Measurements from ENCODE around the gene MEIS1.

MEIS1 gene

DNA sequence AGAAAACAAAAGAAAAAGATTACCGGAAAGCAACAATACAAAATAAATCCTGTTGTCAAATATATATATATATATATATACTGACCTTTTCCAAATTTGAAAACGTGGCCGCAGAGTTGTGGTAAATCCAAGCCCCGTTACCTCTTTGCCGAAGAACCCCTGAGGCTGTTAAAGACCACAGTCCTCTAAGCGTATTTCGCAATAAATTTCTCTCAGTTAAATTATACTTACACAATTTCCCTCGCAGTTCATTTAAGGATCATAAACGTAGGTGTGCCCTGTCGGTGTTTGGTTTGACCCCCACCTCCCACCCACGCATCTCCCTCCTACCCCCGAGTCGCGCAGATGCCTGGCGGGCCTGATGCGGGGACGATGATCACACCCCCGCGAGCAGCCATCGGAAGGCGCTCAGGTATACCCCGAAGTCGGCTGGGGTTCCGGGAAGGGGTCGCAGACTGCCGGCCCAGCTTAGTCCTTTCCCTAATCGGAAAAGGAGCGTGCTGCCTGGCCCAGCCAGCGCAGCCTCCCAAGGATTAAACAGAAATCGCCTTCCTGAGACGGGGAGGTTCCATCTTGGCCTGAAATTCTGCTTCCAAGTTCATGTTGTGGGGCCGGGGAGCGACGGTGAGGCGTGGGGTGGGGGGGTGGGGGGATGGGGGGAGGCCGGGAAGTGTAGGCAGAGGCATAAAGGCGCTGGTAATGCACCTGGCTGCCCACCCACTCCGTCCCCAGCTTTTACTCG, 2.9 kb upstream of the MEIS1 start:
- DNase-seq (ENCODE audit: low spot score): no peak

- peak; percentile 90 for DNase-seq (ENCODE audit: low spot score)
Measured at GRCh38 chr2:66432801-66433694, 1.9 kb upstream of the MEIS1 start.

DNA sequence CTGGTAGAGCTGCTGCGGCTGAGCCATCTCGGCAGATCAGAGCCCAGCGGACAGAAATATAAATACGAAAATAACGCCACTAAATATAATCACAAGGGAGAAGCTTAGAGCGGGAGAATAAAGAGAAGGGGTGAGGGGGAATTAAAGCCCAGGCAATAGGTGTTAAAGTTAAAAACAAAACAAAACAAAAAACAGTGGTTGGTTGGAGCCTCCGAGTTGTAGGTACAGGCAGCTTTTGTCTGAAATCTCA, 1.3 kb upstream of the MEIS1 start:
- DNase-seq (ENCODE audit: low spot score): no peak

DNA sequence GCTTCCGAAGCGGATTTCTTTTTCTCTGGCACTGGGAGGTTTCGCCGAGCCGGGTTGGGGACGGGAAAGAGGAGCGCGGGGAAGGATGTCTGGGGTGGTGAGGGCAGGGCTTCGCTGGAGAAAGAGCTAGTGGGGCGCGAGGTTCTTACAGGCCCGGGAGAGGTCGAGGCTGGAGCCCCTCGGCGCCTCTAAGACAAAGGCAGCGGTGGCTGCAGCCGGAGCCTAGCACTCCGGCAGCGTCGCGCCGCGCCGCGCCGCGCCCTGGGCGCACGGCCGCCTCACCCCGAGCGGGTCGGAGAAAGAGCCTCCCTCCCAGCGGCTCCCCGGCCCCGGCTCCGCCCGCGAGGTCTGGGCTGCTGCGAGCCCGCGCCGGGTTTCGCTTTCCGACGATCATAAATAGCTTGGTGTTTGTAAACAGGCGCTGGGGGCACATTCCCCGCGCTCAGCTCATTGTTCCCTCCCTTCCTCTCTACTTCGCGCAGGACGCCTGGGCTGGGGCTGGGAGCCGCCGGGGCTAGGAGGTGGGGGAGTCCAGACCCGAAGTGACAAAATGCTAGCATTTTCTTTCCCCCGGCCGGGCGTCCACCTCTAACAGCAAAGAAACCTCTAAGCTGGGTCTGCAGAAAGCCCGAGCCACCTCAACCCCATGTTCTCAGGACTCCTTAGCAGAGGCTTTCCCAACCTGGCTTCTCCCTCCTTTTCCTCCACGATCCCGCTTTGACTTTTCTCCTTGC, 813 bp upstream of the MEIS1 start:
- DNase-seq (ENCODE audit: low spot score): peak; percentile 59

DNA sequence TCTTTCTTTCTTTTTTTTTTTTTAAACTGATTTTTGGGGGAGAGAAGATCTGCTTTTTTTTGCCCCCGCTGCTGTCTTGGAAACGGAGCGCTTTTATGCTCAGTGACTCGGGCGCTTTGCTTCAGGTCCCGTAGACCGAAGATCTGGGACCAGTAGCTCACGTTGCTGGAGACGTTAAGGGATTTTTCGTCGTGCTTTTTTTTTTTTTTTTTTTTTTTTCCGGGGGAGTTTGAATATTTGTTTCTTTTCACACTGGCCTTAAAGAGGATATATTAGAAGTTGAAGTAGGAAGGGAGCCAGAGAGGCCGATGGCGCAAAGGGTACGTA, 587 bp downstream of the MEIS1 start:
- no peak for DNase-seq (ENCODE audit: low spot score)

- no peak for DNase-seq (ENCODE audit: low spot score)
Measured at GRCh38 chr2:66435963-66436362, 1.0 kb downstream of the MEIS1 start.

DNA sequence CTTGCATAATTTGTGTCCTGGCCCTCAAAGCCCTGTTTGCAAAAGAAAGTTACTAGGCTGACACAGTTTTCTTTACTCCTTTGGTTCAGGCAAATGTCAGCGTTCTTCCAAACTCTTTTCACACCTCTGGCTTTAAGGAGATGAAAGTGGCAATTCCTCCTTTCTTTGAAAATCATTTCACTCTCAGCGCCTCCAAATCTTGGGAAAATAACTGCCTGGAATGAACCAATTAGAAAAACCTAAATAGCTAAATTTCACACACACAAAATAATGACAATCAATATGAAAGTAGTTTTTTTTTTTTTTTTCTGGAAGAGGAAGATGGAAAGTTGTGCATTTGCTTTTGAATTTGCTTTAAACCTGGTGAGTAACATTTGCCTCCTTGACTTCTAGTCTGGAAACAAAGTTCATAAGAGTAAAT, 1.7 kb downstream of the MEIS1 start:
- no peak for DNase-seq (ENCODE audit: low spot score)

DNA sequence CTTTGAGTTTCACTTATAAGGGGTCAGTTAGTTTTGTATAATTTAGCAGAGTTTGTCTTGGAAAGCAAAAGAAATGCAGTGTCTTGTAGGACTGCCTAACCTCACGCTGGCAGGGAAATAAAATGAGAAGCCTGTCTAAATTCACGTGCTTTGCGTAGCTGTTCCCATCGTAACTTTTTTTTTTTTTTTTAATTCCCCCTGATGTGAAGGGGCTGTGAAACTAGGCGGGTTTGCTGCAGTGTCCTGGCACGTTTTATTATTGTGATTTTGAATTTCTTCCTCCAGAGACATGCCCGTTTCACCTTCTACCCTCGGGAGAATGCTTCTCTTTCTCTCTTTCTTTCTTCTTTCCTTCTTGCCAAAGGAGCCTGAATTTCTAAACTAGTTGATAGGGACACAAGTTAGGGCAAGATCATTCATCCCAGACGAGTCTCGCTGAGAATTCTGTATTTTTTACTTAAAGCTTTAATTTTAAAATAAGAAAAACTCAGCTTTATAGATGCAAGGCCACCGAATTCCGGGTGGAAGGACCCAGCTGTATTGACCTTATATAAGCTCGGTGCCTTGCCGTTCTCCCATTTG, 2.3 kb downstream of the MEIS1 start:
- DNase-seq (ENCODE audit: low spot score): no peak

DNA sequence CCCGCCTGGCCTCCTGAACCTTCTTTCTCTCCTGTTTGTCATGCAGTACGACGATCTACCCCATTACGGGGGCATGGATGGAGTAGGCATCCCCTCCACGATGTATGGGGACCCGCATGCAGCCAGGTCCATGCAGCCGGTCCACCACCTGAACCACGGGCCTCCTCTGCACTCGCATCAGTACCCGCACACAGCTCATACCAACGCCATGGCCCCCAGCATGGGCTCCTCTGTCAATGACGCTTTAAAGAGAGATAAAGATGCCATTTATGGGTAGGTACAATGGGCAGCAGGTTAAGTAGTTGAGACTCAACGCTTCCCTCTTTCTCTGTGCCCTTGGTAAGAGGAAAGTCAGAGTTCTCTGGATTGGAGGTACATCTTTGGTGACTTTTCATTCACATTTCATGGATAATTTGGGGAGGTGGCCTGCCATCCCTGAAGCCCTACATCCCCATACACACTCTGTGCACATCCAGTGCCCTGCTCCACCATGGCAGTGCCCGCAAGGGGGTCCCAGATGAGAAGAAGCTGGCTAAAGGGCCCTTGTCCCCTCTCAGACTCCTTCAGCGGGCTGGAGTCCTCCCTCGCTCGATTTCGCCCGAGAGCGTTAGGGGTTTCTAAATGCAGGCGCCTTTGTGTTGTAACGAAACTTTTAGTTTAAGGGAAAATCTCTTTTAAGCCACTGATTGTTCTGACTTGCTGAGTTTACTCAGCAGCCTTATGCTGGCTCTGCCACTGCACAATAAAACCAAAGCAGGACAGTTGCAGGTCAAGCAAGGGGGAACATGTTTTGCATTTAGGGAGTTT, 3.0 kb downstream of the MEIS1 start:
- DNase-seq (ENCODE audit: low spot score): no peak

GRCh38 chr2:66438498-66438833, 3.5 kb downstream of the MEIS1 start:
- DNase-seq (ENCODE audit: low spot score): no peak

DNA sequence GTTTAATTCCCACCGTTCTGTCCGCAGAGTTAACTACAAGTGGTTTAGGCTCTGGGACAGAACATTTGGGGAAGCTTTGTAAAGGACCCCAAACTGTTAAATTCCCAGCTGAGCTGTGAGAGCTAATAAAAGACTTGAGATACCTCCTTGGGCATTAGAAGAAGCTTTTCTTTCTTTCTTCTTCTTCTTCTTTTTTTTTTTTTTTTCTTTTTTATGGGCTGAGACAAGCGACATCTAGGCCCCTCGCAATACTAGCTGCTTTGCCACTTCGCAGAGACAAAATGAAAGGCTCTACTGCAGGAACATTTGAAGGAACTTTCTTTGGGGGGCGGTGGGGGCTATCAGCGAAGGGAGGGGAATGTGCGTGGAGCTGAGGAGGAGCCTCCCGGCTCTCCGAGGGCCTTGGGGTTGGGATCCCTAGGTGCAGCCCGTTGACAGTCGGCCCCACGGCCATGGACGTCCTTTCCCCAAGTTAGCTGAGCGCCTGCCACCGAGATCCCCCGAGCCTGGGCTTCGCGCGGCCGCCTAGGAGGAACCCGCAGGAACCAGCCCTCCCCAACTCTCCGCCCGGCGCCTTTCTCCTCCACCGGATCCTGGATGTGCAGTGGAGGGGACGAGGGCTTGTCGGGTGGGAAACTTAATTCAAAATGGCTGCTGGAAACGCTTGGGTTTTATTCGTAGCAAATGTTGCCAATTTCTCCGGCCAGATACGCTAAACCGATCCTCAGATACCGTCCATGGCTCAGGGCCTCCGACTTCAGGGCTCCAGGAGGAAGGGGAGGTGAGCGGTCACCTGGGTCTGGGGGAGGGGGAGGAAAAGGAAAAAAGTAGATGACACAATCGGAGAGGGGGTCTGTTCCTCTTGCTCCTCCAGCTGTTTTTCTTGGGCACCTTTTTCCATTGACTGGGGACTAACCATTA, 4.2 kb downstream of the MEIS1 start:
- no peak for DNase-seq (ENCODE audit: low spot score)

DNA sequence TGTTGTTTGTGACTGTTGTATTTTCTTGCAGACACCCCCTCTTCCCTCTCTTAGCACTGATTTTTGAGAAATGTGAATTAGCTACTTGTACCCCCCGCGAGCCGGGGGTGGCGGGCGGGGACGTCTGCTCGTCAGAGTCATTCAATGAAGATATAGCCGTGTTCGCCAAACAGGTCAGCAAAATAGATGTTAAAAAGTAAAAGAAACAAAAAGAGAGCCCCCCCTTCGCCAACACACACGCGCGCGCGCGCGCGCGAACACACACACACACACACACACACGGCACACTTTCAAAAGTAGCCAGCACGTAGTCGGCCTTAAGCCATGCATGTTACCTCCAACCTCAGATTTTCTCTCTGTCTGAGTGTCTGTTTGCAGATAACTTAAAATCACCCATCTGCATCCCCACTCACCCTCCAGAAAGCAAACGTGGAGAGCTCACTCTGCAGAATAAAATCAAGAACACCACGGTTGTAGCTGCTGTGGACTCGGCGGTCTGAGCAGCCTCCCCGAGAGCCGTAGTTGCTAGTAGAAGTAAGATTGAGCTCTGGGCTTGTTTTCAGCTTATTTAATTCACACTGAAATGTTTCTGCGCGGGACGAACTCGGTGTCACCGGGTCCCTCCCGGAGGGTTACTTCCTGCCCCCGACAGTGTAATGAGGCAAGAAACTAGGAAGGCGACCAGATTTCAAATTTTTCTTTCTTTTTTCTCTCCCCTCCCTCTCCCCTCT, 5.1 kb downstream of the MEIS1 start:
- DNase-seq (ENCODE audit: low spot score): no peak

- no peak for DNase-seq (ENCODE audit: low spot score)
Measured at GRCh38 chr2:66440708-66441497, 6.0 kb downstream of the MEIS1 start.

DNA sequence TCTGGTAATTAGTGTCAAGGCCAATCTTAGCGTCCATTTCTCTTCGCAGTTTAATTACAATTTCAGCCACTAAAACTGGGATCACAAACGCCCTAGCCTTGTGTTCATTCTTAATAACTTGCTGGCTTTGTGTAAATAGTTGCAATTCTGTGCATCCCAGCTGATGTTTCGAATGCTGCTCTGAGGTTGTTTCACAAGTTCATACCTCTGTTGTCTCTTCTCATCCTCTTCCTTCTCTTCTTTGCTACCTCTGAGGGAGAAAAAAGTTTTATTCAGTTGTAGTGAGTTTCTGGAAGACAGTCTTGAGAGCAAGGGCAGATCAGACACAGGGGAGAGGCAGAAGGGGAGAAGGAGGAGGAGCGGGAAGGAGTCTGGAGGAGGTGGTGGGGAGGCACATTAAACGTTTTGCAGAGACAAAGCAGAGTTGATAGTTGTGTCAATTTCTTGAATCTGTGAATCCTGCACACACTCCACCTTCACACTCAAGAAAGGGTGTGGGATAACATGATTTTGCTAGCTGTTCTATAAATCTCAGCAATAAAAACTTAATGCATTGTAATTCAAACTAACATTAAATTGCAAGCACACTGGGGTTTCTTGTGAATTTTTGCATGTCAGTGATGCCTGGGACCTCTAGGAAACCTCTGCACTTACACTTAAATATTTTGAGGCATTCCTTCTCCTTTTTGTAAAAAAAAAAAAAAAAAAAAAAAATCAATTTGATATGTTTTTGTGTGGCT, 6.8 kb downstream of the MEIS1 start:
- DNase-seq (ENCODE audit: low spot score): no peak

- no peak for DNase-seq (ENCODE audit: low spot score)
Measured at GRCh38 chr2:66442516-66443185, 7.7 kb downstream of the MEIS1 start.

DNA sequence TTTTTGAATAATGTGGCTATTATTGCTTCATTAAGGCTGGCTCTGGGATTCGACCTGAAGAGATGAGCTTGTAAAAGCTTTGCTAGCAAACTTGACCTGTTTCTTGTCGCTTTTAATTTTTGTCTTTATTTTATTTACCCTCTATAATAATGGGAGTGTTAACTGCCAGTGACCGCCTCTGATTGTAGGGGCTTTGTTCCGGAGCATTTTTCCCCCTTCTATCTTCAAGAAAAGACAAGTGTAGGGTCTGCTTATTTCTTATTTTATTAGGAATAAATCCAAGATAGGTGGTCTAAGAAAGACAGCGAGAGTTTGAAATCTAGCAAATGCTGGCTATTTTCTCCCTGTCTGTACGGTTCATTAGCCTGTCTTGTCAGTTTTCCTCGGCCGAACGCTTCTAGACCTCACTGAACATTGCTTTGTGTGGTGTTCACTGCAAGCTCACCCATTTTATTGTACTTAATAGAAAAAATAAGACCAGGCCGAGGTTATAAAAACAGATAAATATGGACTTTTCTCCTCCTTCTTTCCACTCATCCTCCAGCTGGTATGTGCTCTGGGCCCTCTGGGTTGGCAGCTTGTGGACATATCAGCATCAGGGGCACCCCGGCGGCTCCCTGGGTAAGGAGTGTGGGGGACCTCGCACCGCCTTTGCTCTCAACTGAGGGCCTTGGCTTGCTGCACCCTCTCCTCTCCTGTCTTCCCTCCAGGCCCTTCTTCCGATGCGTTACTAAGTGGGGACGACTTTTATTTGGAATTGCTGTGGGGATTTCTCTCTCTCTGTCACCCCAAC, 8.5 kb downstream of the MEIS1 start:
- DNase-seq (ENCODE audit: low spot score): no peak
